IPS-15b (cell line): ENCODE data around the gene GTF2I.
"Not testable (repeated sequence)": the region's sequence is repeated elsewhere in the genome, so short reads cannot be mapped to it uniquely, and the experiment has no call there.

ENCODE experiments used
- H3K27me3 ChIP-seq: one replicate; pipeline ENCODE4 v1.6.1; 2013; ENCODE audit warnings: low read length; ENCODE audit not compliant: control insufficient read depth, insufficient read depth
- H3K36me3 ChIP-seq: one replicate; pipeline ENCODE4 v1.6.1; 2013; ENCODE audit warnings: low read length; ENCODE audit not compliant: control insufficient read depth, insufficient read depth
- H3K4me1 ChIP-seq: one replicate; pipeline ENCODE4 v1.6.1; 2013; ENCODE audit warnings: mild to moderate bottlenecking, low read length; ENCODE audit not compliant: control insufficient read depth, insufficient read depth
- H3K4me3 ChIP-seq: one replicate; pipeline ENCODE4 v1.5.1; 2013; ENCODE audit warnings: low read depth, low read length
- H3K9ac ChIP-seq: one replicate; pipeline ENCODE4 v1.6.1; 2013; ENCODE audit warnings: low read depth, mild to moderate bottlenecking, low read length
- H3K9me3 ChIP-seq: one replicate; pipeline ENCODE4 v1.6.1; 2013; ENCODE audit warnings: mild to moderate bottlenecking, low read length; ENCODE audit not compliant: control insufficient read depth, insufficient read depth

Gene GTF2I

GRCh38 chr7:74726309-74727101, 69.0 kb downstream of the GTF2I start:
- Histone ChIP-seq H3K9ac (no peak overlapping the region), H3K27me3 (no peaks in the 10 kb centered on the region), H3K9me3 (no peaks in the 10 kb centered on the region), H3K4me1 (no peaks in the 10 kb centered on the region), H3K36me3 (no peaks in the 10 kb centered on the region), H3K4me3 (no peak overlapping the region)

- H3K4me1 ChIP-seq, H3K4me3 ChIP-seq, H3K9ac ChIP-seq, H3K36me3 ChIP-seq, H3K9me3 ChIP-seq, H3K27me3 ChIP-seq: not testable (repeated sequence)
Observed at GRCh38 chr7:74728686-74729085, 71.2 kb downstream of the GTF2I start.

GRCh38 chr7:74730186-74730585, 72.7 kb downstream of the GTF2I start:
- not testable (repeated sequence) for H3K9me3 ChIP-seq

GRCh38 chr7:74739974-74740703, 82.6 kb downstream of the GTF2I start:
- H3K9me3 ChIP-seq, H3K27me3 ChIP-seq, H3K4me3 ChIP-seq: not testable (repeated sequence)

More at GRCh38 chr7:74730186-74730585, 72.7 kb downstream of the GTF2I start:
- H3K4me3 ChIP-seq, H3K27me3 ChIP-seq, H3K36me3 ChIP-seq, H3K9ac ChIP-seq, H3K4me1 ChIP-seq: not testable (repeated sequence)

GRCh38 chr7:74743936-74744557, 86.5 kb downstream of the GTF2I start:
- not testable (repeated sequence) for H3K4me3 ChIP-seq, H3K9ac ChIP-seq, H3K36me3 ChIP-seq, H3K9me3 ChIP-seq, H3K27me3 ChIP-seq, H3K4me1 ChIP-seq

More at GRCh38 chr7:74739974-74740703, 82.6 kb downstream of the GTF2I start:
- H3K4me1 ChIP-seq, H3K36me3 ChIP-seq, H3K9ac ChIP-seq: not testable (repeated sequence)

- H3K9me3 ChIP-seq, H3K27me3 ChIP-seq, H3K36me3 ChIP-seq, H3K4me3 ChIP-seq, H3K9ac ChIP-seq, H3K4me1 ChIP-seq: not testable (repeated sequence)
Observed at GRCh38 chr7:74753921-74754482, 96.5 kb downstream of the GTF2I start.

GRCh38 chr7:74756673-74757072, 99.2 kb downstream of the GTF2I start:
- H3K4me1 ChIP-seq, H3K27me3 ChIP-seq, H3K4me3 ChIP-seq, H3K9ac ChIP-seq, H3K36me3 ChIP-seq, H3K9me3 ChIP-seq: not testable (repeated sequence)

- not testable (repeated sequence) for H3K27me3 ChIP-seq, H3K9me3 ChIP-seq, H3K4me3 ChIP-seq, H3K36me3 ChIP-seq, H3K4me1 ChIP-seq, H3K9ac ChIP-seq
Observed at GRCh38 chr7:74758268-74758667, 100.8 kb downstream of the GTF2I start.

GRCh38 chr7:74758982-74759381, 101.5 kb downstream of the GTF2I start:
- H3K9ac ChIP-seq, H3K27me3 ChIP-seq, H3K9me3 ChIP-seq, H3K36me3 ChIP-seq, H3K4me1 ChIP-seq, H3K4me3 ChIP-seq: not testable (repeated sequence)

GRCh38 chr7:74765205-74765918, 107.8 kb downstream of the GTF2I start:
- H3K36me3 ChIP-seq, H3K27me3 ChIP-seq, H3K9me3 ChIP-seq, H3K4me1 ChIP-seq, H3K4me3 ChIP-seq, H3K9ac ChIP-seq: not testable (repeated sequence)

- not testable (repeated sequence) for H3K9me3 ChIP-seq, H3K4me1 ChIP-seq, H3K27me3 ChIP-seq, H3K9ac ChIP-seq, H3K4me3 ChIP-seq, H3K36me3 ChIP-seq
Observed at GRCh38 chr7:74766509-74766908, 109.0 kb downstream of the GTF2I start.
